HepG2 (cell line): ENCODE measurements around the gene ATP13A2. TPM values are rescaled to one million over a fixed set of nuclear protein-coding genes. Genes with fewer than 3 reads are reported as not detected.

Experiments
- CENPX ChIP-seq: sonication (generic); formaldehyde crosslinking; IDR thresholded peaks from 2 replicates; pipeline ENCODE4 v1.9.0; 2021; ENCODE audit warnings: mild to moderate bottlenecking, missing genetic modification reagents, moderate library complexity
- IRF9 ChIP-seq: sonication (generic); formaldehyde crosslinking; IDR thresholded peaks from 2 replicates; pipeline ENCODE4 v1.8.0; 2022; ENCODE audit warnings: missing genetic modification reagents, mild to moderate bottlenecking, borderline replicate concordance
- KDM1A ChIP-seq: IDR thresholded peaks from 2 replicates; pipeline ENCODE4 v1.6.1; 2016; ENCODE audit warnings: missing compliant biosample characterization
- MAX ChIP-seq: IDR thresholded peaks from 2 replicates; pipeline ENCODE4 v1.6.1; 2012; ENCODE audit warnings: inconsistent platforms
- MED1 ChIP-seq: sonication (generic); formaldehyde crosslinking; IDR thresholded peaks from 2 replicates; pipeline ENCODE4 v1.4.0; 2020; ENCODE audit warnings: missing genetic modification reagents
- MXI1 ChIP-seq: IDR thresholded peaks from 3 replicates; pipeline ENCODE4 v1.6.1; 2012; ENCODE audit warnings: low read depth, low read length, inconsistent platforms, borderline replicate concordance
- NFKB2 ChIP-seq: sonication (generic); formaldehyde crosslinking; IDR thresholded peaks from 2 replicates; pipeline ENCODE4 v1.4.0; 2020; ENCODE audit warnings: missing genetic modification reagents, borderline replicate concordance
- PITX1 ChIP-seq: sonication (generic); formaldehyde crosslinking; IDR thresholded peaks from 2 replicates; pipeline ENCODE4 v1.5.1; 2020; ENCODE audit warnings: mild to moderate bottlenecking, missing genetic modification reagents
- RFX3 ChIP-seq: IDR thresholded peaks from 2 replicates; pipeline ENCODE4 v1.6.1; 2016; ENCODE audit warnings: missing biosample characterization, missing genetic modification reagents
- RFXAP ChIP-seq: sonication (generic); formaldehyde crosslinking; IDR thresholded peaks from 2 replicates; pipeline ENCODE4 v1.4.0; 2020; ENCODE audit warnings: missing genetic modification reagents, borderline replicate concordance
- SALL2 ChIP-seq: sonication (generic); formaldehyde crosslinking; IDR thresholded peaks from 2 replicates; pipeline ENCODE4 v1.8.1; 2023; ENCODE audit warnings: mild to moderate bottlenecking, missing genetic modification reagents, inconsistent platforms
- SP4 ChIP-seq: sonication (generic); formaldehyde crosslinking; IDR thresholded peaks from 2 replicates; pipeline ENCODE4 v1.8.1; 2023; ENCODE audit warnings: mild to moderate bottlenecking, missing genetic modification reagents
- TBX2 ChIP-seq: sonication (generic); formaldehyde crosslinking; IDR thresholded peaks from 2 replicates; pipeline ENCODE4 v1.5.0; 2020; ENCODE audit warnings: missing genetic modification reagents, mild to moderate bottlenecking, borderline replicate concordance
- TCF7 ChIP-seq: sonication (generic); IDR thresholded peaks from 2 replicates; pipeline ENCODE4 v1.6.1; 2016; ENCODE audit warnings: antibody characterized with exemption, low read depth
- THYN1 ChIP-seq: sonication (generic); formaldehyde crosslinking; IDR thresholded peaks from 2 replicates; pipeline ENCODE4 v1.8.1; 2023; ENCODE audit warnings: low read depth, mild to moderate bottlenecking, moderate library complexity, missing genetic modification reagents, borderline replicate concordance
- ZBTB2 ChIP-seq: sonication (generic); formaldehyde crosslinking; IDR thresholded peaks from 2 replicates; pipeline ENCODE4 v1.8.0; 2022; ENCODE audit warnings: low read depth, missing genetic modification reagents
- ZBTB44 ChIP-seq: sonication (generic); formaldehyde crosslinking; IDR thresholded peaks from 2 replicates; pipeline ENCODE4 v1.4.0; 2020; ENCODE audit warnings: missing genetic modification reagents
- ZFP91 ChIP-seq: sonication (generic); formaldehyde crosslinking; IDR thresholded peaks from 2 replicates; pipeline ENCODE4 v1.9.0; 2022; ENCODE audit warnings: missing genetic modification reagents, mild to moderate bottlenecking, borderline replicate concordance
- ZNF800 ChIP-seq: sonication (generic); formaldehyde crosslinking; IDR thresholded peaks from 2 replicates; pipeline ENCODE4 v1.4.0; 2020; ENCODE audit warnings: missing genetic modification reagents
- polyA plus RNA-seq, 8 experiments: library from polyadenylated mRNA; depleted of rRNA in 3 of 8; stranded (reverse) in 7 of 8; unstranded in 1 of 8; fragments of >200 nt; fragmentation: Illumina TruSeq in 4 of 8; extraction: Trizol in 4 of 8; gene quantifications; 2 replicates each; pipeline versions ENCODE4 v1.2.1 to v1.2.3, GENCODE V29; 2011 to 2016; ENCODE audit warnings: low read depth in 4 of 8, missing spikeins in 1 of 8, mixed read lengths in 1 of 8; ENCODE audit not compliant: insufficient read depth in 1 of 8
- total RNA-seq, 5 experiments: library from RNA; depleted of rRNA; stranded (reverse); fragments of >200 nt; fragmentation: Illumina TruSeq; extraction: Trizol; gene quantifications; 2 replicates each; pipeline ENCODE4 v1.2.3, GENCODE V29; 2016; ENCODE audit warnings: low read depth in 1 of 5

Gene ATP13A2
- total and polyA plus RNA-seq, 2 of the 13 experiments (the other 11 are each of a cell fraction or from before 2014, with no cell fraction given) = 13.2 to 16.2 TPM

- peak; percentile 66; the same call in 1 of the 2 replicates for TF ChIP-seq SALL2 (CRISPR knock-in tag)
- TF ChIP-seq PITX1 (CRISPR knock-in tag) = 0 out of 2 replicates have a peak, but pooled peaks have one; percentile 48
- no peak for TF ChIP-seq TCF7
- TF ChIP-seq ZBTB2 = peak; percentile 66; the same call in 1 of the 2 replicates
- TF ChIP-seq IRF9 (CRISPR knock-in tag) = peak; percentile 71; the same call in 1 of the 2 replicates
- TF ChIP-seq THYN1 (CRISPR knock-in tag) = no peak
- 0 out of 2 replicates have a peak, but pooled peaks have one; percentile 30 for TF ChIP-seq NFKB2
- peak; percentile 59; the same call in 1 of the 2 replicates for TF ChIP-seq TBX2 (CRISPR knock-in tag)
- TF ChIP-seq ZNF800 (CRISPR knock-in tag) = 0 out of 2 replicates have a peak, but pooled peaks have one; percentile 37
- TF ChIP-seq MAX = 0 out of 2 replicates have a peak, but pooled peaks have one; percentile 44
- peak; percentile 37 for TF ChIP-seq ZFP91
- no peak for TF ChIP-seq RFXAP (CRISPR knock-in tag)
- TF ChIP-seq SP4 = peak; percentile 77; the same call in 1 of the 2 replicates
- TF ChIP-seq CENPX (CRISPR knock-in tag) = no peak
- TF ChIP-seq MED1 = 0 out of 2 replicates have a peak, but pooled peaks have one; percentile 41
- peak; percentile 63; the same call in 1 of the 3 replicates for TF ChIP-seq MXI1
- no peak for TF ChIP-seq ZBTB44 (CRISPR knock-in tag)
- no peak for TF ChIP-seq KDM1A
- no peak for TF ChIP-seq RFX3
These were observed at the start of gene ATP13A2 (continued) for GRCh38 chr1:17011439-17012307.
